Spleen (tissue), 11 donors: ENCODE results near the gene PCGF2. TPM values are rescaled to one million over a fixed set of nuclear protein-coding genes. Genes with fewer than 3 reads are reported as not detected.

Experiments used
- DNase-seq: peaks from one replicate; pipeline ENCODE4 v3.0.0-alpha.2; 2020
- H3K27ac ChIP-seq, 8 donors: fragments of 200-600 bp; sonication (generic) in 7 of 8; 1 replicate in 4 of 8; 2 replicates in 4 of 8; pipeline versions ENCODE4 v1.5.0 to v1.8.0; 2016 to 2021; ENCODE audit warnings: inconsistent platforms in 4 of 8, mild to moderate bottlenecking in 4 of 8, moderate library complexity in 1 of 8
- H3K27me3 ChIP-seq, 7 donors: fragments of 200-600 bp; sonication (generic) in 6 of 7; replicated peaks in 1 of 7; 1 replicate in 4 of 7; 2 replicates in 3 of 7; pipeline versions ENCODE4 v1.5.0 to v1.8.0; 2016 to 2021; ENCODE audit warnings: inconsistent platforms in 3 of 7, mild to moderate bottlenecking in 1 of 7
- H3K36me3 ChIP-seq, 6 donors: fragments of 200-600 bp; sonication (generic) in 5 of 6; 1 replicate in 4 of 6; 2 replicates in 2 of 6; pipeline versions ENCODE4 v1.5.0 to v1.8.0; 2016 to 2021; ENCODE audit warnings: inconsistent platforms in 2 of 6
- H3K4me1 ChIP-seq, 6 donors: fragments of 200-600 bp; sonication (generic) in 5 of 6; 1 replicate in 3 of 6; 2 replicates in 3 of 6; pipeline versions ENCODE4 v1.5.0 to v1.8.0; 2016 to 2021; ENCODE audit warnings: inconsistent platforms in 3 of 6
- H3K4me3 ChIP-seq, 8 donors: fragments of 200-600 bp; sonication (generic) in 7 of 8; 1 replicate in 4 of 8; 2 replicates in 4 of 8; pipeline versions ENCODE4 v1.5.0 to v1.8.0; 2016 to 2021; ENCODE audit warnings: inconsistent platforms in 4 of 8, mild to moderate bottlenecking in 4 of 8, moderate library complexity in 2 of 8
- H3K9me3 ChIP-seq, 8 donors: fragments of 200-600 bp; sonication (generic) in 7 of 8; 1 replicate in 4 of 8; 2 replicates in 4 of 8; pipeline versions ENCODE4 v1.5.0 to v1.8.0; 2016 to 2021; ENCODE audit warnings: inconsistent platforms in 4 of 8
- CTCF ChIP-seq, 11 experiments: fragments of 200-600 bp in 7 of 11; fragments of 450-650 bp in 4 of 11; sonication (generic) in 4 of 11; IDR thresholded peaks in 8 of 11; conservative IDR thresholded peaks in 3 of 11; 1 replicate in 7 of 11; 2 replicates in 4 of 11; pipeline versions ENCODE4 v1.4.0 to v1.8.0; 2016 to 2021; ENCODE audit warnings: antibody characterized with exemption in 11 of 11, inconsistent platforms in 4 of 11, mild to moderate bottlenecking in 1 of 11
- POLR2A ChIP-seq, 3 donors: fragments of 450-650 bp; IDR thresholded peaks; one replicate each; pipeline ENCODE4 v1.5.1; 2017; ENCODE audit warnings: antibody characterized with exemption in 3 of 3, mild to moderate bottlenecking in 1 of 3
- POLR2AphosphoS5 ChIP-seq, 3 donors: sonication (generic); formaldehyde crosslinking; IDR thresholded peaks; one replicate each; pipeline ENCODE4 v1.5.1; 2017; ENCODE audit warnings: antibody characterized with exemption in 3 of 3
- WGBS, 5 donors: extraction: QIAGEN DNeasy Blood & Tissue Kit in 3 of 5; methylation state at CpG; one replicate each; pipeline versions ENCODE4 v1.1.5 to v1.1.7; 2013 to 2018; 5-methylcytosine and 5-hydroxymethylcytosine counted together
- intact Hi-C: fragments of 100-400 bp; cut with DNase I; formaldehyde crosslinking; loops from one replicate; pipeline ENCODE4 v1.15.0; 2023; ENCODE audit warnings: low total_unique reads
- polyA plus RNA-seq, 3 donors: library from polyadenylated mRNA; stranded (reverse); fragments of 200-250 nt; gene quantifications; one replicate each; pipeline ENCODE4 v1.2.1, GENCODE V29; 2013
- total RNA-seq, 7 donors: library from RNA; depleted of rRNA in 3 of 7; stranded (reverse); fragments of >200 nt in 3 of 7; fragmentation: NEBNext Ultra II Directional in 4 of 7; extraction: Animal tissue kit (Norgen Biotek cat#: 25700) in 4 of 7; gene quantifications; one replicate each; pipeline versions ENCODE4 v1.1.0 to v1.2.1, GENCODE V29; 2016 to 2021
- donor health status: healthy with polysubstance abuse.
- donor health status: DM: no; HTN: no; CAD: no; lungs with moderate emphysema.
- donor health status: DM: no; HTN: no; CAD: no.
- donor health status: Bipolar disorder and iron deficiency.
- donor health status: healthy.
- donor health status: DM: no; HTN: no; CAD: no.
- donor health status: DM: yes; HTN: yes; CAD: no.

The PCGF2 gene
- total and polyA plus RNA-seq, 10 donors = 13.1 to 57.6 (median 25.7) TPM

GRCh38 chr17:38735161-38735997 lies 12.8 kb downstream of the PCGF2 start:
- peak overlapping the region in 1 of 8 donors; percentile 7 for H3K27ac ChIP-seq
- H3K27me3 ChIP-seq = no peaks in the 10 kb centered on the region
- no peaks in the 10 kb centered on the region for H3K9me3 ChIP-seq
- intact Hi-C loops = no loop called here
- DNase-seq = peak; percentile 93
- TF ChIP-seq POLR2AphosphoS5 (IDR thresholded peaks at IDR 0.05) (peak in 2 of 3 donors; percentile 49 to 55), CTCF (IDR thresholded peaks at IDR 0.05 in 8 of 11, conservative IDR thresholded peaks at IDR 0.05 in 3 of 11) (peak; percentile 68 to 98 (median 93)), POLR2A (IDR thresholded peaks at IDR 0.05) (no peak)
- H3K4me1 ChIP-seq = peaks cover 10 to 62% (median 39%) of the 10 kb centered on the region in 6 donors
- 49 to 55% (median 52%) methylated on average over 23 of the region's 23 CpGs for WGBS, 5 donors
- peaks cover 0 to 74% (median 2%) of the 10 kb centered on the region in 6 donors for H3K36me3 ChIP-seq
- H3K4me3 ChIP-seq = no peak overlapping the region

DNA sequence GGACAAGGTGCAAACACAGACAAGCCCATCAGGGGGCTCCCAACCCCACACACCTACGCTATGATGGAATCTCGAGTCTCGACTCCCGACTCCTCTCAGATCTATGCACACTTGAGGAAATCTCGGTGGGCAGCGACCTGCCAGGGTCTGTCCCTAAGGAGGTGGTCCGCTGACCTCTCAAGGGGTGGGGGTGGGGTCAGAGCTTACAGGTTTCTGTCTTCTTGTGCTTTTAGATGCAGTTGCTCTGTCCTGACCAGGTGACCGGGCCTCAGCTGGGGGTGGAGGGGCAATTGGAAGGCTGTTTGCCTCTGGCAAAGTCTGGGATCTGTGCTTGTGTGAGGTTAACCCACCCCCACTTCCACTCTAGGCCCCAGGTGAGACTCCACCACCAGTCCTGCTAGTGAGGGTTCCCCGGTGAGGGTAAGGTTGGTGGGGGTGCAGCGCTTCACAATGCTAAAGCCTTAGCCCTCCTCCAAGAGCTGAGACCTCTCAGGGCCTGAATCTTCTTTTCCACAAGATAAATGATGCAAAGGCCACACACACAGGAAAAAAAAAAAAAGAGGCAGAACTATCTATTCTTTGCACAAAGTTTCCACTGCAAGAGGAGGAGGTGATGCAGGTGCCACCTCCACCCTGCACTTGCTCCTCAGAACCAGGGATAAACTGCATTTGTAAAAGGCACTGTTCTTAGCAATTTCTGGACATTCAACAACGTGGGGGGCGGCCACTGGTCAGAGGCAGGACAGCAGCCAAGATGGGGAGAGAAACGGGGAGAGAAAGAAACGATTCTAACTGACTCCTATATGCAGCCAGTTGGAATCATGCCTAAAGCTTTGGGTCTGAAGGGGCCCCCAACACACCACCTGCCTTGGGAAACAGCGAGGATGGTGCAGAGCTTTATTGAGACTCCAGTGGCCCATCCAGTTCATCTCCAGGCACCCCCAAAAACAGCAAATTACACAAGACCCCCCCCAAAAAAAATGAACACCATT lies 13.9 kb downstream of the PCGF2 start:
- peaks cover 0 to 67% (median 2%) of the 10 kb centered on the region in 6 donors for H3K36me3 ChIP-seq
- no peak for DNase-seq
- 73 to 81% (median 76%) methylated on average over 13 to 15 of the region's 15 CpGs for WGBS, 5 donors
- no peaks in the 10 kb centered on the region for H3K27me3 ChIP-seq
- no peaks in the 10 kb centered on the region for H3K9me3 ChIP-seq
- peak overlapping the region in 2 of 8 donors; percentile 91 to 93 for H3K27ac ChIP-seq
- intact Hi-C loops = loop anchor here (2.0 kb wide), 1 partner anchor 57 kb away; no protein-coding TSS in a partner anchor
- no peak for TF ChIP-seq POLR2A (IDR thresholded peaks at IDR 0.05)
- TF ChIP-seq POLR2AphosphoS5 (IDR thresholded peaks at IDR 0.05) = no peak
- peak in 1 of 11 experiments; percentile 15 for TF ChIP-seq CTCF (IDR thresholded peaks at IDR 0.05 in 8 of 11, conservative IDR thresholded peaks at IDR 0.05 in 3 of 11)
- no peak overlapping the region for H3K4me3 ChIP-seq
- H3K4me1 ChIP-seq = peaks cover 15 to 66% (median 46%) of the 10 kb centered on the region in 6 donors

DNA sequence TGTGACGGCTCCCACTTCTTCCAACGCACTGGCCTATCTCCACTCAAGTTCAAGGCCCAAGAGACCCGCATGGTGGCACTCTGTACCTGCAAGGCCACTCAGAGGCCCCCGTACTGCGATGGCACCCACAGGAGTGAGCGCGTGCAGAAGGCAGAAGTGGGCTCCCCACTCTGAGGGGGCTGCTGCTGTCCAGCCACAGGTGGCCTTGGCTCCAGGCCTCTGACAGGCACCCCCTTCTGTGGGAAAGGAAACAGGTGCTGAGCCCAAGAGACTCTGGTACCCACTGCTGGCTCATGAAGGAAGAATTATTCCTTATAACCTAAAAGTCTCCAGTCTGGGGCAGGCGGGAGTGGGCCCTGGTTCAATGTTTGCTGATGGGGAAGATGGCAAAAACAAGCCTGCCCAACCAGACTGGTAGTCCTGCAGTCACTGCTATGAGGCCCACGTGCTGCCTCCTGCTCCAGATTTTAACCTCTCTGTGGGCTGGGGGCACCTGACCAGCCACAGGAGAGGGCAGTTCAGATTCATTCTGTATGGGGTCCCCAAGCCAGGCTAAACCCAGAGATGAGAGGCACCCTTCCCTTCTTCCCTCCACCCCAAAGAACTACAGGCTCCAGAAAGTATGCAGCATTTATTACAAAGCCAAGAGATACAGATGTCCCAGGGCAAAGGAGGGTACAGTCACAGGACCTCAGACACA lies 14.7 kb downstream of the PCGF2 start:
- peaks cover 24 to 74% (median 54%) of the 10 kb centered on the region in 6 donors for H3K4me1 ChIP-seq
- 73 to 87% (median 80%) methylated on average over 8 to 9 of the region's 9 CpGs for WGBS, 5 donors
- H3K27me3 ChIP-seq = no peaks in the 10 kb centered on the region
- DNase-seq = no peak
- H3K4me3 ChIP-seq = no peak overlapping the region
- TF ChIP-seq POLR2A (IDR thresholded peaks at IDR 0.05) (no peak), CTCF (IDR thresholded peaks at IDR 0.05 in 8 of 11, conservative IDR thresholded peaks at IDR 0.05 in 3 of 11) (peak in 2 of 11 experiments; percentile 19 to 26), POLR2AphosphoS5 (IDR thresholded peaks at IDR 0.05) (peak in 1 of 3 donors; percentile 49)
- peaks cover 0 to 59% (median 1%) of the 10 kb centered on the region in 6 donors for H3K36me3 ChIP-seq
- H3K9me3 ChIP-seq = no peaks in the 10 kb centered on the region
- intact Hi-C loops = loop anchor here (2.0 kb wide), 1 partner anchor 57 kb away; no protein-coding TSS in a partner anchor
- H3K27ac ChIP-seq = peak overlapping the region in 2 of 8 donors; percentile 91 to 93
